Heart left ventricle (tissue), 16 donors: ENCODE results near the gene GPATCH11. TPM values are rescaled to one million over a fixed set of nuclear protein-coding genes. Genes with fewer than 3 reads are reported as not detected.

Experiments used
- ATAC-seq, 4 donors: fragments of 200-7000 bp; cut with Tn5 transposase; one replicate each; pipeline ENCODE4 v1.9.1; 2020 to 2022; ENCODE audit warnings: moderate library complexity in 4 of 4, mild to moderate bottlenecking in 3 of 4, moderate number of reproducible peaks in 1 of 4
- DNase-seq, 5 donors: peaks; one replicate each; pipeline ENCODE4 v3.0.0-alpha.2; 2020
- H3K27ac ChIP-seq, 12 donors: fragments of 200-600 bp; sonication (generic) in 4 of 12; one replicate each; pipeline versions ENCODE4 v1.5.0 to v1.8.0; 2016 to 2022; ENCODE audit warnings: mild to moderate bottlenecking in 2 of 12
- H3K27me3 ChIP-seq, 9 donors: fragments of 200-600 bp; sonication (generic) in 2 of 9; one replicate each; pipeline versions ENCODE4 v1.5.1 to v1.8.0; 2016 to 2022; ENCODE audit warnings: mild to moderate bottlenecking in 3 of 9
- H3K36me3 ChIP-seq, 9 donors: fragments of 200-600 bp; sonication (generic) in 2 of 9; one replicate each; pipeline versions ENCODE4 v1.5.0 to v1.8.0; 2018 to 2022; ENCODE audit warnings: mild to moderate bottlenecking in 2 of 9
- H3K4me1 ChIP-seq, 12 donors: fragments of 200-600 bp; sonication (generic) in 4 of 12; one replicate each; pipeline versions ENCODE4 v1.5.0 to v1.8.0; 2016 to 2022; ENCODE audit warnings: mild to moderate bottlenecking in 3 of 12
- H3K4me3 ChIP-seq, 12 donors: fragments of 200-600 bp; sonication (generic) in 4 of 12; one replicate each; pipeline versions ENCODE4 v1.5.0 to v1.8.0; 2017 to 2022; ENCODE audit warnings: mild to moderate bottlenecking in 9 of 12, moderate library complexity in 4 of 12
- H3K9me3 ChIP-seq, 12 donors: fragments of 200-600 bp; sonication (generic) in 4 of 12; one replicate each; pipeline versions ENCODE4 v1.5.0 to v1.8.0; 2016 to 2022; ENCODE audit warnings: mild to moderate bottlenecking in 1 of 12
- POLR2A ChIP-seq, 2 donors: fragments of 450-650 bp; IDR thresholded peaks; one replicate each; pipeline ENCODE4 v1.6.1; 2017; ENCODE audit warnings: antibody characterized with exemption in 2 of 2, mild to moderate bottlenecking in 2 of 2, moderate library complexity in 2 of 2
- WGBS, 4 donors: extraction: QIAGEN DNeasy Blood & Tissue Kit in 2 of 4; methylation state at CpG; one replicate each; pipeline versions ENCODE4 v1.1.5 to v1.1.7; 2013 to 2018; 5-methylcytosine and 5-hydroxymethylcytosine counted together
- intact Hi-C, 10 donors: fragments of 100-400 bp; cut with DNase I; formaldehyde crosslinking; loops; one replicate each; pipeline versions ENCODE4 v1.11.1 to v1.14.2; 2022
- polyA plus RNA-seq, 2 donors: library from polyadenylated mRNA; stranded (reverse); fragments of 200-250 nt; gene quantifications; one replicate each; pipeline ENCODE4 v1.2.3, GENCODE V29; 2013
- total RNA-seq, 9 donors: library from RNA; depleted of rRNA in 2 of 9; stranded (reverse); fragments of >200 nt in 2 of 9; fragmentation: NEBNext Ultra II Directional in 3 of 9; extraction: Animal tissue kit (Norgen Biotek cat#: 25700) in 3 of 9; gene quantifications; one replicate each; pipeline versions ENCODE4 v1.1.0 to v1.2.4, GENCODE V29; 2016 to 2023
- TF ChIP-seq, protein P1 (sequence below), 12 donors: fragments of 200-600 bp; sonication (generic) in 4 of 12; IDR thresholded peaks; one replicate each; pipeline versions ENCODE4 v1.5.0 to v1.8.0; 2018 to 2022; ENCODE audit warnings: antibody characterized with exemption in 12 of 12, mild to moderate bottlenecking in 5 of 12
- donor health status: ischemic (EF 13 %, LVEDD 7.1; RV severe dilation, severe dysfunction).
- donor health status: healthy with polysubstance abuse.
- donor health status: DM: no; HTN: yes; CAD: no.
- donor health status: DM: no; HTN: no; CAD: no.
- donor health status: ischemic (EF 25% LVEDD 6.9; RV normal size, moderate dysfunction).
- donor health status: ischemic (EF 25% LVEDD 5.7; RV mildly dilated, moderate dysfunction).
- donor health status: healthy.
- donor health status: DM: yes; HTN: yes; CAD: no.
- donor health status: ischemic (EF 35%, LVEDD 5.7; RV mildly dilated, moderate dysfunction).
- donor health status: nonischemic (EF 11% LVEDD 7.7; RV severe dilation, severe dysfunction).
- donor health status: DM: yes; HTN: yes; CAD: no.
- donor health status: PGD.
- donor health status: ischemic (EF 29% LVEDD 5.4; RV normal size, mild dysfunction).
- donor health status: nonischemic (EF 23%, LVEDD 6.1; RV moderate dilation, normal function).

The GPATCH11 gene
- total and polyA plus RNA-seq, 11 donors: 3.2 to 9.4 (median 5.3) TPM

DNA sequence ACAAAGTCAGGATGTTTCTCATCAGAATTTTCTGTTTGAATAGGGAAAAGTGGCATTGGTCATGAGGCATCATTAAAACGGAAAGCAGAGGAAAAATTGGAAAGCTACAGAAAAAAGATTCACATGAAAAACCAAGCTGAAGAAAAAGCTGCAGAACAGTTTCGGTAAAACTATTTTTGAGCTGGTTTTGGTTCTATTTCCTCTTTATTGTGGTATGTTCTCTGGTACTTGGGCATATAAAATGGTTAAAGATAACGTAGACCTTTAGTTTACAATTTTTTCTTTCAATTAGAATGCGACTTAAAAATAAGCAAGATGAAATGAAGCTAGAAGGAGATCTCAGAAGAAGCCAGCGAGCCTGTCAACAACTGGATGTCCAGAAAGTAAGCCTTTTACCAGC is 7.6 kb downstream of the GPATCH11 start:
- Histone ChIP-seq H3K9me3 (no peaks in the 10 kb centered on the region), H3K4me1 (peaks cover 0 to 11% (median 0%) of the 10 kb centered on the region in 12 donors), H3K4me3 (no peak overlapping the region), H3K36me3 (peaks cover 0 to 93% (median 88%) of the 10 kb centered on the region in 9 donors), H3K27ac (no peak overlapping the region), H3K27me3 (no peaks in the 10 kb centered on the region)
- intact Hi-C loops: no loop called here
- no peak for TF ChIP-seq POLR2A (IDR thresholded peaks at IDR 0.05)
- TF ChIP-seq, protein P1, sequence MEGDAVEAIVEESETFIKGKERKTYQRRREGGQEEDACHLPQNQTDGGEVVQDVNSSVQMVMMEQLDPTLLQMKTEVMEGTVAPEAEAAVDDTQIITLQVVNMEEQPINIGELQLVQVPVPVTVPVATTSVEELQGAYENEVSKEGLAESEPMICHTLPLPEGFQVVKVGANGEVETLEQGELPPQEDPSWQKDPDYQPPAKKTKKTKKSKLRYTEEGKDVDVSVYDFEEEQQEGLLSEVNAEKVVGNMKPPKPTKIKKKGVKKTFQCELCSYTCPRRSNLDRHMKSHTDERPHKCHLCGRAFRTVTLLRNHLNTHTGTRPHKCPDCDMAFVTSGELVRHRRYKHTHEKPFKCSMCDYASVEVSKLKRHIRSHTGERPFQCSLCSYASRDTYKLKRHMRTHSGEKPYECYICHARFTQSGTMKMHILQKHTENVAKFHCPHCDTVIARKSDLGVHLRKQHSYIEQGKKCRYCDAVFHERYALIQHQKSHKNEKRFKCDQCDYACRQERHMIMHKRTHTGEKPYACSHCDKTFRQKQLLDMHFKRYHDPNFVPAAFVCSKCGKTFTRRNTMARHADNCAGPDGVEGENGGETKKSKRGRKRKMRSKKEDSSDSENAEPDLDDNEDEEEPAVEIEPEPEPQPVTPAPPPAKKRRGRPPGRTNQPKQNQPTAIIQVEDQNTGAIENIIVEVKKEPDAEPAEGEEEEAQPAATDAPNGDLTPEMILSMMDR (IDR thresholded peaks at IDR 0.05): no peak
- no peak for DNase-seq
- WGBS, 4 donors: 88 to 93% (median 90%) methylated on average over 5 of the region's 5 CpGs
- ATAC-seq: no peak

DNA sequence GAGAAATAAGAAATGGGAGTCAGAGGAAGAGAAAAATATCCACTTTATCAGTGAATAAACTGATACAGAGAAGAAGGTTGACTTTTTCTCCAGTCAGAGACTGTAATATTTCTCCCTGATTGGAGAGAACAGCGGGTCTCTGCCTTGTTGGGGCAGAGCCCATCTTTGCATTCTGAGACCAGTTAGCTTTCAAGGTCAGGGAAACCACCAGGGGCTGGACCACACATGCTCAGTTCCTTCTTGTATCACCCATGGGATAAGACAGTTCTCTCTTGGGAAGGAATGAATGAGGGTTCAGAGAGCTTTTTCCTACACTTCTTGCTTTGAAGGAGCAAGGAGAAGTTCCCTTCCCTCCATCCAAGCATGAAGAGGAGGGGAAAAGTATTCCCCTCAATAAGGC is 12.2 kb downstream of the GPATCH11 start:
- TF ChIP-seq, protein P1 (IDR thresholded peaks at IDR 0.05): no peak
- Histone ChIP-seq H3K4me1 (no peaks in the 10 kb centered on the region), H3K36me3 (peaks cover 0 to 100% (median 96%) of the 10 kb centered on the region in 9 donors), H3K9me3 (no peaks in the 10 kb centered on the region), H3K27ac (no peak overlapping the region), H3K27me3 (no peaks in the 10 kb centered on the region), H3K4me3 (no peak overlapping the region)
- DNase-seq: no peak
- WGBS, 4 donors: 86 to 96% (median 92%) methylated on average over 1 of the region's 1 CpG
- intact Hi-C loops: no loop called here
- no peak for ATAC-seq

DNA sequence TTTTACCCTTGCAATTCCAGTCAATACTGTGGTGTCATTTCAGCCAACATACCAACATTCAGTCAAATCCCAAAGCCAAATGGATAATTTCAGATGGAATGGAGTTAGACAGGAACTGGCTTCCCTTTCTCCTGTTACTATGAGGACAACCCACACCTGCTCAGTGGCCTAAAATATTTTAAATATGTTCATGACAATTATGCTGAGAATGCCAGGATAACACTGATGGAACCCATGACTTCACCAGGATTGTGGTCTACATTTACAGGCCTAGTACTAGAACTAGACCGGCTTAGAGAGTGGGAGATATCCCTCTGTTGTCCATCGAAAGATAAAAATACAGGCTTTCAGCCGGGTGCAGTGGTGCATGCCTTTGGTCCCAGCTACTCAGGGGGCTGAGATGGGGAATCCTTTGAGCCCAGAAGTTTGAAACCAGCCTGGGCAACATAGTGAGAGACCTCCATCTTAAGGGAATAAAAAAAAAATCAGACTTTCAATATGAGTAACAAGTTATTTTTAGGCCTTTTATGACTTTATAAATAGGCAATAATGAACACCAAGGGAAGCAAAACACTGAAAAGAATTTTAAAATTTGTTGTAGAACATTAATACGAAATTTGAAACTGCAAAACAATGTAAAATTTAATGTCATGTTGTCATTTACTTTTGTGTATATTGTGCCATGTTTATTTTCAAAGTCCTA is 14.2 kb downstream of the GPATCH11 start:
- 72 to 82% (median 79%) methylated on average over 4 of the region's 4 CpGs for WGBS, 4 donors
- no peak for DNase-seq
- H3K9me3 ChIP-seq: no peaks in the 10 kb centered on the region
- no peaks in the 10 kb centered on the region for H3K4me1 ChIP-seq
- H3K27ac ChIP-seq: no peak overlapping the region
- peaks cover 0 to 100% (median 95%) of the 10 kb centered on the region in 9 donors for H3K36me3 ChIP-seq
- ATAC-seq: no peak
- H3K4me3 ChIP-seq: no peak overlapping the region
- H3K27me3 ChIP-seq: no peaks in the 10 kb centered on the region
- no peak for TF ChIP-seq POLR2A (IDR thresholded peaks at IDR 0.05)
- TF ChIP-seq, protein P1 (IDR thresholded peaks at IDR 0.05): no peak
- intact Hi-C loops: no loop called here

DNA sequence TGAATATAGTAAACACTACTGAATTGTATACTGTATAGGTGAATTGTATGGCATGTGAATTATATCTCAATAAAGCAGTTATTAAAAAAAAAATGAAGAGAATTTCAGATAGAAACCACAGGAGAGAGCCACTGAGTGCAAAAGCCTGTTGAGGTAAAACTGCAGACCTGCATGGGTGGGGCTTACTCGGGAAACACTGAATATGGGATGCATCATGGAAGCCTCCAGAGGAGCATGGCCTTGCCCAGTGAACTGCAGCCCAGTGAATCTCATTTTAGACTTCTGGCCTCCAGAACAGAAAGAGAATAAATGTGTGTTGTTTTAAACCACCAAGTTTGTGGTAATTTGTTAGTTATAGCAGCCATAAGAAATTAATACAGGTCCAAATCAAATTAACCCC is 15.7 kb downstream of the GPATCH11 start:
- Histone ChIP-seq H3K27ac (no peak overlapping the region), H3K36me3 (peaks cover 0 to 100% (median 93%) of the 10 kb centered on the region in 9 donors), H3K27me3 (no peaks in the 10 kb centered on the region), H3K4me3 (no peak overlapping the region), H3K9me3 (no peaks in the 10 kb centered on the region), H3K4me1 (no peaks in the 10 kb centered on the region)
- WGBS, 4 donors: 56 to 68% (median 64%) methylated on average over 1 of the region's 1 CpG
- ATAC-seq: no peak
- intact Hi-C loops: no loop called here
- DNase-seq: no peak
- TF ChIP-seq POLR2A (IDR thresholded peaks at IDR 0.05): no peak
- TF ChIP-seq, protein P1 (IDR thresholded peaks at IDR 0.05): no peak
